ENCODE measurements around the gene EIF4E. TPM values are rescaled to one million over a fixed set of nuclear protein-coding genes. Genes with fewer than 3 reads are reported as not detected.

Gene EIF4E, protein sequence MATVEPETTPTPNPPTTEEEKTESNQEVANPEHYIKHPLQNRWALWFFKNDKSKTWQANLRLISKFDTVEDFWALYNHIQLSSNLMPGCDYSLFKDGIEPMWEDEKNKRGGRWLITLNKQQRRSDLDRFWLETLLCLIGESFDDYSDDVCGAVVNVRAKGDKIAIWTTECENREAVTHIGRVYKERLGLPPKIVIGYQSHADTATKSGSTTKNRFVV
- polyA plus RNA-seq (2013, experiment 1 of 2) = 103 TPM
- polyA plus RNA-seq (2013, experiment 2 of 2) = 101 TPM

DNA sequence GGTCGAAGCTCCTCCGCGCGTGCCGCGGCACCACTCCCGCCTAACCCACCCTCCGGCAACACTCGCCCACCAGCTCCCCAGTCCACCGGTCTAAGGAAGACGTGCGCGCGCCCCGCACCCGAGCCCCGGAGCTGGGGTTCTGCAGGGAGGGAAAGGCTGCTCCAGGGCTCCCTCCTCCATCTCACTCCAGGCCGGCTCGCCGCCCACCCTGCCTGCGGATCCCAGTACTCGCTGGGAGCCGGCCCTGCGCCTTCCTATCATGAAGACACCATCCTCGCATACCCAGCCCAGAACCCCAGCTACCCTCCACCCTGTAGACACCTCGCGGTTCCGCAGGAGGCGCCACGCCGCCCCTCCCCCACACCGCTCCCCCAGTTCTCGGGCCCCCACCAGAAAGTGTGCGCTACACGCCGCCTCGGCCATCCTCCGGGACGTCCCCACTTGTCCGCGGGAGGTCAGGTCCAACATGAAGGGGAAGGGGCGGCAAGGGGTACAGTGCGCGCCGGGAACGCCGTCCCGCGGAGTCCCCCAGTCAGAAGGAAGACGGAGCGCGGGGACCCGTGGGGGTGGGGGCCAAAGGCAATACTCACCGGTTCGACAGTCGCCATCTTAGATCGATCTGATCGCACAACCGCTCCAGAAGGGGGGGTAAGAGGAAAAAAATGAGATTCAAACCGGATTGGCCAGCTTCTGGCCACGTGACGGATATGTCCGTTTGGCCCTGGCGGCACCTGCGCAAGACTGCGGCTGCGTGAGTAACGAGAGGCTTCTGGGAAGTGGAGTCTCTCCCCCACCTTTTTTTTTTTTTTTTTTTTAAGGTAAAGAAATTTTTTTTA, at the start of gene EIF4E:
Gene EIF4E (minus strand): TSS at position 629 of the 836 bp plus-strand sequence. CDS start 21 bp downstream, at position 608.
- Histone ChIP-seq H3K9me3 (ENCODE audit: control insufficient read depth, low read length) (peaks cover 17% of the 10 kb centered on the region), H3K36me3 (ENCODE audit: control insufficient read depth, insufficient read depth, low read length) (peaks cover 28% of the 10 kb centered on the region), H3K27ac (ENCODE audit: low read depth, low read length, severe bottlenecking) (peak within 1 kb of the TSS; percentile 87), H3K4me1 (ENCODE audit: control insufficient read depth, insufficient read depth, low read length, poor library complexity, severe bottlenecking) (peaks cover 3% of the 10 kb centered on the region), H3K4me3 (ENCODE audit: extremely low read depth, insufficient read depth, low read length, poor library complexity, severe bottlenecking) (peak within 1 kb of the TSS; percentile 99)
- 0% methylated on average over 35 to 44 of the region's 68 CpGs for WGBS, 2 experiments (ENCODE audit: insufficient coverage in 2 of 2)

GRCh38 chr4:98977557-98977956, 48.6 kb upstream of the EIF4E start:
- WGBS, 2 experiments (ENCODE audit: insufficient coverage in 2 of 2) = 98 to 100% methylated on average over 4 of the region's 7 CpGs
- H3K4me3 ChIP-seq (ENCODE audit: extremely low read depth, insufficient read depth, low read length, poor library complexity, severe bottlenecking) = no peak overlapping the region
- H3K9me3 ChIP-seq (ENCODE audit: control insufficient read depth, low read length) = no peaks in the 10 kb centered on the region
- no peak overlapping the region for H3K27ac ChIP-seq (ENCODE audit: low read depth, low read length, severe bottlenecking)
- H3K36me3 ChIP-seq (ENCODE audit: control insufficient read depth, insufficient read depth, low read length) = no peaks in the 10 kb centered on the region
- no peaks in the 10 kb centered on the region for H3K4me1 ChIP-seq (ENCODE audit: control insufficient read depth, insufficient read depth, low read length, poor library complexity, severe bottlenecking)

GRCh38 chr4:98976716-98977115, 47.8 kb upstream of the EIF4E start:
- H3K4me3 ChIP-seq (ENCODE audit: extremely low read depth, insufficient read depth, low read length, poor library complexity, severe bottlenecking) = no peak overlapping the region
- no peaks in the 10 kb centered on the region for H3K9me3 ChIP-seq (ENCODE audit: control insufficient read depth, low read length)
- 84 to 94% methylated on average over 4 of the region's 4 CpGs for WGBS, 2 experiments (ENCODE audit: insufficient coverage in 2 of 2)
- H3K27ac ChIP-seq (ENCODE audit: low read depth, low read length, severe bottlenecking) = no peak overlapping the region
- no peaks in the 10 kb centered on the region for H3K36me3 ChIP-seq (ENCODE audit: control insufficient read depth, insufficient read depth, low read length)
- H3K4me1 ChIP-seq (ENCODE audit: control insufficient read depth, insufficient read depth, low read length, poor library complexity, severe bottlenecking) = no peaks in the 10 kb centered on the region

GRCh38 chr4:98969878-98970785, 41.2 kb upstream of the EIF4E start:
- no peaks in the 10 kb centered on the region for H3K9me3 ChIP-seq (ENCODE audit: control insufficient read depth, low read length)
- H3K4me3 ChIP-seq (ENCODE audit: extremely low read depth, insufficient read depth, low read length, poor library complexity, severe bottlenecking) = no peak overlapping the region
- no peak overlapping the region for H3K27ac ChIP-seq (ENCODE audit: low read depth, low read length, severe bottlenecking)
- 100% methylated on average over 1 of the region's 1 CpG; no CpG with 5 or more reads in 1 of the 2 experiments for WGBS, 2 experiments (ENCODE audit: insufficient coverage in 2 of 2)
- no peaks in the 10 kb centered on the region for H3K36me3 ChIP-seq (ENCODE audit: control insufficient read depth, insufficient read depth, low read length)
- H3K4me1 ChIP-seq (ENCODE audit: control insufficient read depth, insufficient read depth, low read length, poor library complexity, severe bottlenecking) = no peaks in the 10 kb centered on the region

DNA sequence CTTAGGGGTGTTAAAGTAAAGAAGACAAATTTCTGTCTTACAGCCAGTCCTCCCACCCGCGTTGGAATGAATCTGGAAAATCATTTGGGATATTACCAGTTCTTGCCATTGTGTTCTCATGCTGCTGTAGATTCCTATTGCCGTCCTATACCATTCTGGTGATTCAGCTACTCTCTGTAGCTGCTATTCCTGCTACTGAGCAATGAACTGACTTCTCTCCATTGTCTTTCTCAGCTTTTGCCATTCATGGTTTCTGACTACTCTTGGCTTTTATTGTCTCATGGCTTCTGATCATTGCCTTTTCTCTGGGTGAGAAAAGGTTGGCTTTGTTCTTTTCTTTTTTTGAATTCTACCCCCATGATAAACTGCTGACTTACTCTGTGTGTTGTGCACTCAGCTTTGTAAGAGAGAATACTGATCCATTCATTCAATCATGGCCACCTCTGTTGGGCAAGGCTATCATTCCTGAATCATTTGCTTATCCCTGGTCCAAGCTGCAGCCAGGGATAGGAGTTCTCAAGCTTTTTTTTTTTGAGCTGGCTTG, 38.9 kb upstream of the EIF4E start:
- Histone ChIP-seq H3K9me3 (ENCODE audit: control insufficient read depth, low read length) (no peaks in the 10 kb centered on the region), H3K36me3 (ENCODE audit: control insufficient read depth, insufficient read depth, low read length) (no peaks in the 10 kb centered on the region), H3K4me1 (ENCODE audit: control insufficient read depth, insufficient read depth, low read length, poor library complexity, severe bottlenecking) (no peaks in the 10 kb centered on the region), H3K27ac (ENCODE audit: low read depth, low read length, severe bottlenecking) (no peak overlapping the region), H3K4me3 (ENCODE audit: extremely low read depth, insufficient read depth, low read length, poor library complexity, severe bottlenecking) (no peak overlapping the region)
- 93 to 95% methylated on average over 2 to 3 of the region's 3 CpGs for WGBS, 2 experiments (ENCODE audit: insufficient coverage in 2 of 2)

DNA sequence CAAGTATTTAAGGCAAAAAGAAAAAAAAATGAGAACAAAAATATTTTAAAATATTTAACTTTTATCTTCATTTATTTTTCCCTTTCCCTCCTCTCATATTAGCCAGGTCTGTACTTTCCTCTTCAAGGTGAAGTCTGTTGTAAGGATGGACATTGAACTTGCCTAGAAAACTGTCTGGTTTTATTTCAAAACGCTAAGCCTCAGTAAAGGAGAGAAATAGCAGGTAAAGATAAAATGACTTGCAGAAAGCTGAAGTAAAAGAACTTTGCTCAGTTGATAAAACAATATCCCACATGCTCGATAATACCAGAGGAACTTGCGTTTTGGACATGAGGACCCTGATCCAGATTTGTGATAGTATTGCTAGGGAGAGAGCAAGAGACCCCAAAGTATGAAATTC, 38.0 kb upstream of the EIF4E start:
- H3K27ac ChIP-seq (ENCODE audit: low read depth, low read length, severe bottlenecking) = no peak overlapping the region
- no peak overlapping the region for H3K4me3 ChIP-seq (ENCODE audit: extremely low read depth, insufficient read depth, low read length, poor library complexity, severe bottlenecking)
- H3K4me1 ChIP-seq (ENCODE audit: control insufficient read depth, insufficient read depth, low read length, poor library complexity, severe bottlenecking) = no peaks in the 10 kb centered on the region
- no peaks in the 10 kb centered on the region for H3K9me3 ChIP-seq (ENCODE audit: control insufficient read depth, low read length)
- H3K36me3 ChIP-seq (ENCODE audit: control insufficient read depth, insufficient read depth, low read length) = no peaks in the 10 kb centered on the region
- WGBS, 2 experiments (ENCODE audit: insufficient coverage in 2 of 2) = 85% methylated on average over 2 of the region's 3 CpGs; no CpG with 5 or more reads in 1 of the 2 experiments

DNA sequence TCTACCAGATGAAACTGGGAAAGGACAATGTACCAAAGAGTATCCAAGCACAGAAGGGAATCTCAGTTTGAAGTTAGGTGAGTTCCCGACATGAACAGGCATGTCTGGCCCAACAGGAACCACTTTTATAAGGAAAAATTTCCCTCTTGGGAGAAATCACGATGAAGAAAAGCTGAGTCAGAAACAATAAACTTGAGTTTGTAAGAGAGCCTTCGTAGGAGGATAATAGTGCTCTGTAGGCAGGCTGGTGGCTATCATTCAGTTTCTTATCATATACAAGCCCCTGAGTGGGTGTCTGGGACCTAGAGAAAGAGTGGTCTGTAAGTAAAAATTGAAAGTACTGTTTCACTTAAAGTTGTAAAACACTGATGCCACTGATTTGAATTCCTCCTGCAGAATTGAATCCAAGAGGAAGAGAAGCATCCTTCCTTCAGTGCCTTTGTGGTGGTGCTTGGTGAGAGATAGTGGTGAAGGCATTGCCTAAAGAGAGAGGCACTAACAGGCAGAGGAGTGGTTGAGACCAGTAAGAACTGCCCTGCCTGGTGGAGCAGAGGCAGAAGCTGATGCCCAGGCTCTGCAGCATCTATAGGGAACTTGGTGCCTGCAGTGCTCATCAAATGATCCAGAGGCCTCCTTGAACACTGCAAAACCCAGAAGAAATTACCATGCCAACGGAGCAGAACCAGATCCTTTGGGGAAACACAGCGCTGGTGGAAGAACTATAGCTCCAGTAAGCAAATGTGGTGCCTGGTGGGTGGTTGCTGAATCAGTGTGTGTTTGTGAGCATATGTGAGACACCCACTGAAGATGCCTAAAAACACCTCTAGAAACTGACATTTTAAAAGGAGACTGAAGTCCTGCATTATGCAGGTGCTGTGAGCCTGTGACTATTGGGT, 34.9 kb upstream of the EIF4E start:
- H3K27ac ChIP-seq (ENCODE audit: low read depth, low read length, severe bottlenecking) = no peak overlapping the region
- H3K4me3 ChIP-seq (ENCODE audit: extremely low read depth, insufficient read depth, low read length, poor library complexity, severe bottlenecking) = no peak overlapping the region
- 83 to 90% methylated on average over 1 to 2 of the region's 5 CpGs for WGBS, 2 experiments (ENCODE audit: insufficient coverage in 2 of 2)
- no peaks in the 10 kb centered on the region for H3K36me3 ChIP-seq (ENCODE audit: control insufficient read depth, insufficient read depth, low read length)
- no peaks in the 10 kb centered on the region for H3K9me3 ChIP-seq (ENCODE audit: control insufficient read depth, low read length)
- H3K4me1 ChIP-seq (ENCODE audit: control insufficient read depth, insufficient read depth, low read length, poor library complexity, severe bottlenecking) = no peaks in the 10 kb centered on the region

GRCh38 chr4:98961770-98962169, 32.8 kb upstream of the EIF4E start:
- Histone ChIP-seq H3K27ac (ENCODE audit: low read depth, low read length, severe bottlenecking) (no peak overlapping the region), H3K9me3 (ENCODE audit: control insufficient read depth, low read length) (no peaks in the 10 kb centered on the region), H3K36me3 (ENCODE audit: control insufficient read depth, insufficient read depth, low read length) (no peaks in the 10 kb centered on the region), H3K4me1 (ENCODE audit: control insufficient read depth, insufficient read depth, low read length, poor library complexity, severe bottlenecking) (no peaks in the 10 kb centered on the region), H3K4me3 (ENCODE audit: extremely low read depth, insufficient read depth, low read length, poor library complexity, severe bottlenecking) (no peak overlapping the region)
- 100% methylated on average over 1 of the region's 2 CpGs for WGBS, 2 experiments (ENCODE audit: insufficient coverage in 2 of 2)

- Histone ChIP-seq H3K4me3 (ENCODE audit: extremely low read depth, insufficient read depth, low read length, poor library complexity, severe bottlenecking) (no peak overlapping the region), H3K4me1 (ENCODE audit: control insufficient read depth, insufficient read depth, low read length, poor library complexity, severe bottlenecking) (no peaks in the 10 kb centered on the region), H3K27ac (ENCODE audit: low read depth, low read length, severe bottlenecking) (no peak overlapping the region), H3K36me3 (ENCODE audit: control insufficient read depth, insufficient read depth, low read length) (no peaks in the 10 kb centered on the region), H3K9me3 (ENCODE audit: control insufficient read depth, low read length) (no peaks in the 10 kb centered on the region)
- 76 to 89% methylated on average over 2 of the region's 2 CpGs for WGBS, 2 experiments (ENCODE audit: insufficient coverage in 2 of 2)
Measured at GRCh38 chr4:98959411-98959810, 30.5 kb upstream of the EIF4E start.

Measured in mesodermal cell (in vitro differentiated cells).